ENCODE measurements around the gene SCN2A. TPM values are rescaled to one million over a fixed set of nuclear protein-coding genes. Genes with fewer than 3 reads are reported as not detected.
A peak's percentile ranks its signal among the peaks of the same experiment; 100 is the strongest.

The SCN2A gene
- polyA plus RNA-seq, 1 donor (not counting 4 experiments of a cell fraction or from before 2014, with no cell fraction given) = 1.0 TPM

GRCh38 chr2:165203689-165204559, 35.3 kb upstream of the SCN2A start, which contains the start of gene SCN3A:
SCN3A (minus strand) TSS chr2:165204050; CDS start chr2:165176394, 27,656 bp downstream.
- H3K27ac ChIP-seq (ENCODE audit: control insufficient read depth, insufficient read depth, low read length) = no peak within 1 kb of the TSS
- no peak for FAIRE-seq
- no peaks in the 10 kb centered on the region for H3K79me2 ChIP-seq (ENCODE audit: control insufficient read depth, insufficient read depth, low read length)
- H3K4me3 ChIP-seq (ENCODE audit: control insufficient read depth in 2 of 3, extremely low read depth in 1 of 3, insufficient read depth in 2 of 3, low read depth in 1 of 3, low read length in 3 of 3) = no peak within 1 kb of the TSS
- dilution Hi-C loops (cut with MboI; ENCODE audit: extremely low pct_ligation_motif_present, low sequenced_read_pairs) = no loop called here
- no peaks in the 10 kb centered on the region for H3K9me3 ChIP-seq (ENCODE audit: control insufficient read depth, low read depth, low read length)
- no peak within 1 kb of the TSS for H3K9ac ChIP-seq (ENCODE audit: control insufficient read depth, extremely low read depth, insufficient read depth, low read length)
- H3K9me1 ChIP-seq (ENCODE audit: control insufficient read depth, extremely low read depth, insufficient read depth, low read length) = no peaks in the 10 kb centered on the region
- DNase-seq (ENCODE audit: low read depth, low spot score) = no peak
- no peaks in the 10 kb centered on the region for H4K20me1 ChIP-seq (ENCODE audit: control insufficient read depth, extremely low read depth, insufficient read depth, low read length)
- H3K36me3 ChIP-seq (ENCODE audit: control insufficient read depth in 2 of 2, extremely low read depth in 1 of 2, insufficient read depth in 2 of 2, low read length in 2 of 2) = no peaks in the 10 kb centered on the region
- H2AFZ ChIP-seq (ENCODE audit: control insufficient read depth, low read length) = no peak within 1 kb of the TSS
- H3K4me2 ChIP-seq (ENCODE audit: control insufficient read depth, extremely low read depth, insufficient read depth, low read depth, low read length) = no peak within 1 kb of the TSS
- no peaks in the 10 kb centered on the region for H3K27me3 ChIP-seq (ENCODE audit: control insufficient read depth, extremely low read depth, insufficient read depth, low read length)
- no peak for TF ChIP-seq EZH2 (IDR thresholded peaks at IDR 0.05; ENCODE audit: low read length)
- peak; percentile 64 to 66 (median 64) for TF ChIP-seq CTCF (optimal IDR thresholded peaks at IDR 0.05 in 1 of 3, IDR thresholded peaks at IDR 0.05 in 1 of 3, conservative IDR thresholded peaks at IDR 0.05 in 1 of 3; ENCODE audit: extremely low read depth in 1 of 3, insufficient read depth in 2 of 3, low read length in 3 of 3)
- H3K4me1 ChIP-seq (ENCODE audit: control insufficient read depth, extremely low read depth, insufficient read depth, low read length) = no peaks in the 10 kb centered on the region

GRCh38 chr2:165205865-165206264, 33.3 kb upstream of the SCN2A start:
- no peak overlapping the region for H2AFZ ChIP-seq (ENCODE audit: control insufficient read depth, low read length)
- H3K36me3 ChIP-seq (ENCODE audit: control insufficient read depth in 2 of 2, extremely low read depth in 1 of 2, insufficient read depth in 2 of 2, low read length in 2 of 2) = no peaks in the 10 kb centered on the region
- no peak overlapping the region for H3K9ac ChIP-seq (ENCODE audit: control insufficient read depth, extremely low read depth, insufficient read depth, low read length)
- DNase-seq (ENCODE audit: low read depth, low spot score) (no peak), FAIRE-seq (no peak)
- H3K27me3 ChIP-seq (ENCODE audit: control insufficient read depth, extremely low read depth, insufficient read depth, low read length) = no peaks in the 10 kb centered on the region
- no peak overlapping the region for H3K4me2 ChIP-seq (ENCODE audit: control insufficient read depth, extremely low read depth, insufficient read depth, low read depth, low read length)
- no peaks in the 10 kb centered on the region for H4K20me1 ChIP-seq (ENCODE audit: control insufficient read depth, extremely low read depth, insufficient read depth, low read length)
- H3K9me1 ChIP-seq (ENCODE audit: control insufficient read depth, extremely low read depth, insufficient read depth, low read length) = no peaks in the 10 kb centered on the region
- no peak overlapping the region for H3K4me3 ChIP-seq (ENCODE audit: control insufficient read depth in 2 of 3, extremely low read depth in 1 of 3, insufficient read depth in 2 of 3, low read depth in 1 of 3, low read length in 3 of 3)
- H3K4me1 ChIP-seq (ENCODE audit: control insufficient read depth, extremely low read depth, insufficient read depth, low read length) = no peaks in the 10 kb centered on the region
- dilution Hi-C loops (cut with MboI; ENCODE audit: extremely low pct_ligation_motif_present, low sequenced_read_pairs) = no loop called here
- no peaks in the 10 kb centered on the region for H3K9me3 ChIP-seq (ENCODE audit: control insufficient read depth, low read depth, low read length)
- no peaks in the 10 kb centered on the region for H3K79me2 ChIP-seq (ENCODE audit: control insufficient read depth, insufficient read depth, low read length)
- TF ChIP-seq CTCF (optimal IDR thresholded peaks at IDR 0.05 in 1 of 3, IDR thresholded peaks at IDR 0.05 in 1 of 3, conservative IDR thresholded peaks at IDR 0.05 in 1 of 3; ENCODE audit: extremely low read depth in 1 of 3, insufficient read depth in 2 of 3, low read length in 3 of 3) = no peak
- TF ChIP-seq EZH2 (IDR thresholded peaks at IDR 0.05; ENCODE audit: low read length) = no peak
- no peak overlapping the region for H3K27ac ChIP-seq (ENCODE audit: control insufficient read depth, insufficient read depth, low read length)

All from keratinocyte (primary cell).